HFF-Myc (cell line): Measurements from ENCODE around the gene CAPN5.

Source experiments
- DNase-seq: peaks from one replicate; pipeline ENCODE4 v3.0.0-alpha.2; 2011; ENCODE audit warnings: low read depth; ENCODE audit errors: extremely low read depth
- H3K4me3 ChIP-seq: replicated peaks from 2 replicates; pipeline ENCODE4 v1.5.1; 2011; ENCODE audit warnings: low read depth, mild to moderate bottlenecking, control low read depth, low read length
- TF ChIP-seq, protein P1 (sequence below): IDR thresholded peaks from 2 replicates; pipeline ENCODE4 v1.5.1; 2012; ENCODE audit warnings: mild to moderate bottlenecking, low read depth, low read length, control low read depth; ENCODE audit errors: missing control alignments

Gene CAPN5

DNA sequence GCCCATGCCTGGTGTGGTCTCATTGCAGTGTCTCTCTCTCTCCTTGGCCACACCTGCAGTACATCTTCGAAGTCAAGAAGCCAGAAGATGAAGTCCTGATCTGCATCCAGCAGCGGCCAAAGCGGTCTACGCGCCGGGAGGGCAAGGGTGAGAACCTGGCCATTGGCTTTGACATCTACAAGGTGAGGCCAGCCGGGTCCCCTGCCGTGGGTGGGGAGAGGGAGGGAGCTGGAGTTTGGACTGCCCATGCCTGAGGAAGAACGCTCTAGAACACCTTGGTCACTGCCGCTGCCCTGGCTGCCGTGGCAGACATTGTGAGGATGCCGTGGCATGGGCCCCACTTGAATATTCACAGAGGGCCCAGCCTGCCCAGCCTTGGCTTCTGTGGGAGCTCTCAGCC is 52.2 kb downstream of the CAPN5 start:
- DNase-seq, result no peak
- TF ChIP-seq, protein P1, sequence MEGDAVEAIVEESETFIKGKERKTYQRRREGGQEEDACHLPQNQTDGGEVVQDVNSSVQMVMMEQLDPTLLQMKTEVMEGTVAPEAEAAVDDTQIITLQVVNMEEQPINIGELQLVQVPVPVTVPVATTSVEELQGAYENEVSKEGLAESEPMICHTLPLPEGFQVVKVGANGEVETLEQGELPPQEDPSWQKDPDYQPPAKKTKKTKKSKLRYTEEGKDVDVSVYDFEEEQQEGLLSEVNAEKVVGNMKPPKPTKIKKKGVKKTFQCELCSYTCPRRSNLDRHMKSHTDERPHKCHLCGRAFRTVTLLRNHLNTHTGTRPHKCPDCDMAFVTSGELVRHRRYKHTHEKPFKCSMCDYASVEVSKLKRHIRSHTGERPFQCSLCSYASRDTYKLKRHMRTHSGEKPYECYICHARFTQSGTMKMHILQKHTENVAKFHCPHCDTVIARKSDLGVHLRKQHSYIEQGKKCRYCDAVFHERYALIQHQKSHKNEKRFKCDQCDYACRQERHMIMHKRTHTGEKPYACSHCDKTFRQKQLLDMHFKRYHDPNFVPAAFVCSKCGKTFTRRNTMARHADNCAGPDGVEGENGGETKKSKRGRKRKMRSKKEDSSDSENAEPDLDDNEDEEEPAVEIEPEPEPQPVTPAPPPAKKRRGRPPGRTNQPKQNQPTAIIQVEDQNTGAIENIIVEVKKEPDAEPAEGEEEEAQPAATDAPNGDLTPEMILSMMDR, result no peak
- no peak overlapping the region for H3K4me3 ChIP-seq

DNA sequence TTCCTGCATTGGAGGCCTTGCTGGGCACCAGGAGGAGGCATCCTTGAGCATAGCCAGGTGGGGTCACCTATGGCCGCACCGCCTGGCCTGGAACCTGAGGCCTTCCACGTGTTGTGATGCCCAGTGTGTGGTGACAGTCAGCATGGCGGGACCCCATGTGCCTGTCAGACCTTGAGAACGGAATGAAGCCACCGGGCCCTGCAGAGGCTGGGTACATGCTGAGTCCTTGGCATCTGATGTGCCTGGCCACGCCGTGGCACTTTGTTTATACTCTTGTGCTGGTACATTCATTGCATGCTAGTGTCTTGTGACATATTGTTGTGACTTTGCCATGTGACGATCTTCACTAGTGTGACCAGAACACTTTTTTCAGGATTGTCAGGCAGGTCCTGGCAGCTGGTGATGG is 52.8 kb downstream of the CAPN5 start:
- no peak for DNase-seq
- no peak overlapping the region for H3K4me3 ChIP-seq
- TF ChIP-seq, protein P1, result no peak

DNA sequence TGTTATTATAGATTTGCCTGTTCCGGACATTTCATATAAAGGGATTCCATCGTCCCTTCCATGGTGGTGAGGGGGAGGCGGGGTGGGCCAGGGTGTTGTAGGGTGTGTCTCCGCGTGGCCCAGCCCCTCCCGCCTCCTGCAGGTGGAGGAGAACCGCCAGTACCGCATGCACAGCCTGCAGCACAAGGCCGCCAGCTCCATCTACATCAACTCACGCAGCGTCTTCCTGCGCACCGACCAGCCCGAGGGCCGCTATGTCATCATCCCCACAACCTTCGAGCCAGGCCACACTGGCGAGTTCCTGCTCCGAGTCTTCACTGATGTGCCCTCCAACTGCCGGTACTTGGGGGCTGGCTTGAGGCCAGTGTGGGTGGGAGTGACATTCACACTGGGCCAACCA is 53.8 kb downstream of the CAPN5 start:
- no peak overlapping the region for H3K4me3 ChIP-seq
- TF ChIP-seq, protein P1, result no peak
- no peak for DNase-seq

DNA sequence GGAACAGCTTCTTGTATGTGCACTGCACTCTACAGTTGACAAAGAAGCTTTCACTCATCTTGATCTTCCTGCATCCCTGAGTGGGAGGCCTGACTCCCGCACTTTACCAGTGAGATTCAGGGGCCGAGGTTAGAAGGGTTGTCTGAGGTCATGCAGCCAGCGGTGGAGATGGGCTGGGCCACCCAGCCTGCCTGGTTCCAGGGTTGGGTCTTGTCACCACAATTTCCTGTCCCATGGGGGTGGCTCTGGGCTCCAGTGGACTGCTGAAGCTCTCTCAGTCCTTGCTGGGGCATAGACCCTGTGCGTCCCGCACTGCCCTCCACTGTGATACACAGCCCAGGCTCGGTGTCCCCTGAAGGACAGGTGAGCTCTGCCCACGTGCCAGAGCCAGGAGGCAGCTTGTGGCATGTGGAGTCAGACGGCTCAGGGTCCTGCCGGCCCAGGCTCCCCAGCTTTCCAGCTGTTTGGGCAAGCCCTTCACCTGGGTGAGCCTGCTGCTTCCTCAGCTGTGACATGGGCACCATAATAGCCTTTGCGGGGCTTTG is 54.4 kb downstream of the CAPN5 start:
- TF ChIP-seq, protein P1, result no peak
- DNase-seq, result no peak
- H3K4me3 ChIP-seq, result no peak overlapping the region

DNA sequence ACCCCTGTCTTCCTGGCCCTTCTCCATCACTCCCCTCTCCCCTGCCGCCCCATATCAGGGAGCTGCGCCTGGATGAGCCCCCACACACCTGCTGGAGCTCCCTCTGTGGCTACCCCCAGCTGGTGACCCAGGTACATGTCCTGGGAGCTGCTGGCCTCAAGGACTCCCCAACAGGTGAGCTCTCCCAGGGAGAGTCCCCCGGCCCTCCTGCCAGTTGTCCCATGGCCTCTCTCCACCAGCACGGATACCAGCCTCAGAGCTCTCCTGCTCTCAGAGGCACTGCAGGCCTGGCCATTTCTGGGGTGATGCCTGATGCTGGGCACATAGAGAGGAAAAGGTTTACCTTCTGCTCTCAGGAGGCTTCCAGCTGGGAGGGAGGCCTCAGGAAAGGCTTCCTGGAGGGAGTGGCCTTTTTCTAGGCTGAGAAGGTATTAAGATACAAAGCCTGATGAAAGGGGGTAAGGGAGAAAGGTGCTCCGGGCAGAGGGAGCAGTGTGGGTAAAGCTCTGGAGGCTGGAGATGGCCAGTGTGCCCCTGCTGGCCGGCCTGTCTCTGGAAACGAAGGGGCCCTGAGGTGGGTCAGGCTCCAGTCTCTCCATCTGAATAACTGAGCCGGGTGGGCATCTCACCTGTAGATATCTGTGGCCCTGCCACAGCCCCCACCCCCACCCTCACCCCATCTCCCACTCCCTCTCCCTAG is 55.3 kb downstream of the CAPN5 start:
- TF ChIP-seq, protein P1, result no peak
- no peak overlapping the region for H3K4me3 ChIP-seq
- DNase-seq, result no peak

DNA sequence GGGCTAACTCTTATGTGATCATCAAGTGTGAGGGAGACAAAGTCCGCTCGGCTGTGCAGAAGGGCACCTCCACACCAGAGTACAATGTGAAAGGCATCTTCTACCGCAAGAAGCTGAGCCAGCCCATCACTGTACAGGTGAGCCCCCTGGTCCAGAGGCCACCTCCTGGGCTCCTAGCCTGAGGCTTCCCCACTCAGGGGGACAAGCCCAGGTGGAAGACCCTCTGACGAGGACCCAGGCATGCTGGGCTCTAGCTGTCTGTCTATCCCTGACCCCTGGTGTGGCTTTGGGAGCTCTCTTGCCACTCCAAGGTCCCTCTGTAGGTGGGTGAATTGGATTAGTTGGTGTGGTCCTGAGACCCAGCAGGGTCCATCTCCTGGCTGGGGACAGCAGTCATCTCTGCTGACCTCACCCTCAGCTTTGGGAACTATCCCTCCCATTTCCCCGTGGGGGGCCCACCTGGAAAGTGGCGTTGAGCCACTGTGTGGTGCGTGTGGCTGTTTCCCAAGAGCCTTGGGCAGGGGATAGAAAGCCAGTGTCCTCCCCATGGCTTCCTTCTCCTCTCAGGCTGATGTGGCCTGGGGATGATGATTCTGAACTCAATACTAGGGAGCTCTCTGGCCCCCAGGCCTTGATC is 55.9 kb downstream of the CAPN5 start:
- TF ChIP-seq, protein P1, result no peak
- H3K4me3 ChIP-seq, result no peak overlapping the region
- DNase-seq, result no peak
